Measurements from ENCODE around the gene AGPAT1.
A peak's percentile ranks its signal among the peaks of the same experiment; 100 is the strongest.
"Not testable (repeated sequence)": the region's sequence is repeated elsewhere in the genome, so short reads cannot be mapped to it uniquely, and the experiment has no call there.

The AGPAT1 gene, protein sequence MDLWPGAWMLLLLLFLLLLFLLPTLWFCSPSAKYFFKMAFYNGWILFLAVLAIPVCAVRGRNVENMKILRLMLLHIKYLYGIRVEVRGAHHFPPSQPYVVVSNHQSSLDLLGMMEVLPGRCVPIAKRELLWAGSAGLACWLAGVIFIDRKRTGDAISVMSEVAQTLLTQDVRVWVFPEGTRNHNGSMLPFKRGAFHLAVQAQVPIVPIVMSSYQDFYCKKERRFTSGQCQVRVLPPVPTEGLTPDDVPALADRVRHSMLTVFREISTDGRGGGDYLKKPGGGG

DNA sequence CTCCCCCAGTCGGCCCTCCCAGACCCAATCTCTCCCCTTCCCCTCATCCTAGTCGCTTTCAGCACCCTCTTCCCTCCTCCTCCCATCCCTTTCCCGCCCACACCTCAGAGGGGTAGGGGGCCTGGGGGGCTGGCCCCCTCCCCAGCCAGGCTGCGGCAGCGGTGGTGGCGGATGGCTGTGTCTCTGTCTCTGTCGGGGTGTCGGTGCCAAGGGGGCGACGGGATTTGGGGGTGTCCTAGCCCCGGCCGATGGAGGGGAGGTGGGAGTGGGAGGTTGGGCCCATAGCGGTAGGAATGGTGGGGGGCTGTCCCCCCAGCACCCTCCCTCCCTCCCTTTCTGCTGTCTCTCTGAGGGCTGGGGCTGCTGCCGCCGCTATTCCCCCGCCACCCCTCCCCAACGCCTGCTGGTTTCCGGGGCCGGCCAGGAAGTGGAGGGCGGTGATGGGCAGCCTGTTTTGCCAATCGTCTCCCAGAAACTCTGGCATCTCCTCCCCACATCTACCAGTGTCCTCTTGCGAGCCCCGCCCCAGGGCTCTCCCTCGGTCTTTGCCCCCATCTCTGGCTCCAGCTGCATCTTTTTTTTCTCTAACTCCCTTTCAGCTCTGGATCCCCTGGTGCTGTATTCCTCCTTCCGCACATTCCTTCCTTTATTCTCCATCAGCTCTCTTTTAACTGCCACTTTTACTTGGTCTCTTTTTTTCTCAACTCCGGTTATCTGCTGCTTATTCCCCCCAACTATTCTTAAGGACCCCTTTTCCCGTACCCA lies at the start of gene AGPAT1:
Gene AGPAT1, minus strand, starts transcription at position 374 of the 765 bp plus-strand sequence. CDS start 4,588 bp downstream, outside the sequence.
- DNase-seq (ENCODE audit: low spot score), result peak; percentile 93

DNA sequence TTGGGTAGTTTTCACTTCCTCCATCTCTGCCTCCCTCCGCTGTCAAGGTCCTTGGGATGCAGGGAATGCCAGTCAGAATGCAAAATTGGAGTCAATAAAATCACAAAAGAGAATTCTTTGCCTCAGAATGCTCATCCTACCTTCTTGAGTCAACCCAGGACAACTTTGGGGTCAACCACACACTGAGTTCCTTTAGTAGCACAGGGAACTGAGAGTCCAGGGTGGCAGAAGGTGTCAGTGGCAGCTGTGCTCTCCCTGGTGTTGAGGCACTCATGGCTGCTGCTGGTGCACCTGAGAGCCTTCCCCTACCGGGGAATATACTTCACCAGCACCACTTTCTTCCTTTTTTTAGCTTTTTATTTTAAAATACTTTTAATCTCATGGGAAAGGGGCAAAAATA lies 48.8 kb upstream of the AGPAT1 start:
- DNase-seq (ENCODE audit: low spot score), result no peak

DNA sequence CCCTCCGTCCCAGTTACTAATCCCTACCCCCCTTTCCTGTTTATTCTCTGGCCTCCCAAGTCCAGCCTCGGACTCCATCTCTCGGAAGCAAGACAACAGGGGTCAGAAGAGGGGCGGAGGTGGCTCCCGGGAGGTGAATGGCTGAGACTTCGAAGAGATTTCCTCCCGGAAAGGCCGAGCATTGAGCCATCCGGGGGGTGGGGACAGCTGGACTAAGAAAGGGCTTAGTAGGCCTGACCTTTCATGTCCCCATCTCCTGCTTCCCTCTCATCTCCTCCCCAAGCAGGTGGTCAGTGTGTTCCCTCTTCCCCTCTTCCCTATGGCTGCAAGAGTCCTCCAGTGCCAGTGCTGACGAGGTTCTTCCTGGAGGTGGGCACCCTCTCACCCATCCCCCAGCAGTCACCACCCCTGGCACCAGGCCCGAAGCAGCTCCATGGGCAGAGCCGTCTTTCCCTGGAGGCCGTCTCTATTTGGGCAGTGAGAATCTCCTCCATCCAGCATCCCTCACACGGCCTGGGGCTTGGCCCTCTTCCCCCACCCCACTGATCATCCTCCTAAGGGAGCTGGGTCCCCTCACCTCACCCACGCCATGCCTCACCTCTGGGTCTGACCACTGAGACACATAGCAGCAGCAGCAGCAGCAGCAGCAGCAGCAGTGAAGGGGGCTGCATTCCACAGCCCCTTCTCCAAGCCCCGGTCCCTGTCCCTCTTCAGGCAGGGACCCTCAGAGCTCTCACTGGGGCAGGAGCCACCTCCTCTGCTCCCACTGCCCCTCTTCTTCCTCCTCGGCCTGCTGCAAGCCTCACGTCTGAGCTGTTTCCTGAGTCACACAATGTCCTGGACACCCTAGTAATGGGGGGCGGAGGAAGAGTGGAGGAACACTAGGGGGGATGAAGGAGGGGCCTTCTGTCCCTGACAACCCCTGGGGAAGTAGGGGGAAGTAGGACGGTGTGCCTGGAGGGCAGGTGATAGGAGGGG lies 47.7 kb upstream of the AGPAT1 start, which contains the start of gene NOTCH4:
Gene NOTCH4, minus strand, starts transcription at position 810 of the 978 bp plus-strand sequence. Its CDS starts 139 bp downstream, at position 671.
- no peak for DNase-seq (ENCODE audit: low spot score)

DNA sequence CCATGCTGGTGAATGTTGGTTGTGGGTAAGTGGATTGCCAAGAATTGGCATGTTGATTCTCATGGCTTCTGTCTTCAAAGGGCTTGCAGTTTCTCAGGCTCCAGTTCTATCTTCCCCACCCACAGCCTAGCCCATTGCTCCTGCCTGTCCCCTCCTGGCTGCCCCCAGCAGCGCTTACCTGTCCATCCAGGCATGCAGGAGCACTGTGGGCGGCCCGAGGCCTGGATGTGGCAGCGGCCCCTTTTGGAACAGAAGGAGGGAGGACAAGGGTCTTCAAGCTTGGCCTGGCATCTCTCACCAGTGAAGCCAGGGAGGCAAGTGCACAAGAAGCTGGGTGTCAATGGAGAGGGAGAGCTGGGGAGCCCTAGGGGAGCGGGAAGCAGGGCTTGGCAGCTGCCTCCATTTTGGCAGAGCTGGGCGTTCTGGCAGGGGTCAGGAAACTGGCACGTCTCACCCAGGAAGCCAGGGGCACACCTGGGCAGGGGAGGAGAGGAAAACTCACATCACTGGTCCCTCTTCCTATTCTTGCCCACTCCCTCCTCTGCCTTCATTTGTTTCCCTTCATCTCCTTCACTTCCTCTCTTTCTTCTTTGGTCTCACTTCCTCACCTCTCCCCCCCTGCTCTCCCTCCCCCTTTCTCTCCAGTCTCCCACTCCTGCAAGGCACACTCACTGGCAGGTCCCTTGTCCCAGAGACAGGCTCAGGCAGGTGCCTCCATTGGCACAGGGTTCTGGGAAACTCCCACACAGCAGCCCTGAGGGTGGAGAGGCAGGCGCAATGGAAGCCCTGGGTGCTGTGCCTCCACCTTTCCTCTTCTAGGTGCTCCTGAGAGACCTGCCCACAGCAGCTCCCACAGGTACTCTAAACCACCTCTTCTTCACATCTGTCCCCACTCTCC lies 46.7 kb upstream of the AGPAT1 start:
- DNase-seq (ENCODE audit: low spot score), result no peak

DNA sequence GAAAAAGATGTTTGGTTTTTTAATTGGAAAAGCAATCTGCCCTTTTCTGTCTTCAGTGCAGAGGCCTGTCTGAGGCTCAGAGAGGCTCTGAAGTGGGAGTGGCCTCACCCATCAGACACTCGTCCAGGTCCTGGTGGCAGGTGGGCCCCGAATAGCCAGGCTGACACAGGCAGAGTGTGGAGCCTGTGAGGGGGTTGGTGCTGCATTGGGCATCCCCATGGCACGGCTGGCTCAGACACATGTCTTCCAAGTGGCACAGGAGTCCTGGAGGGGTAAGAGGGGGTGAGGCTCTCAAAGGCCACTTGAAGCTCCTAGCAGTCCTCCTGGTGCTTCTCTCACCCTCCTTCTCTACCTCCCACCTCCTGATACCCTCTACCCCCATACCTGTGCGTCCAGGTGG lies 44.1 kb upstream of the AGPAT1 start:
- no peak for DNase-seq (ENCODE audit: low spot score)

DNA sequence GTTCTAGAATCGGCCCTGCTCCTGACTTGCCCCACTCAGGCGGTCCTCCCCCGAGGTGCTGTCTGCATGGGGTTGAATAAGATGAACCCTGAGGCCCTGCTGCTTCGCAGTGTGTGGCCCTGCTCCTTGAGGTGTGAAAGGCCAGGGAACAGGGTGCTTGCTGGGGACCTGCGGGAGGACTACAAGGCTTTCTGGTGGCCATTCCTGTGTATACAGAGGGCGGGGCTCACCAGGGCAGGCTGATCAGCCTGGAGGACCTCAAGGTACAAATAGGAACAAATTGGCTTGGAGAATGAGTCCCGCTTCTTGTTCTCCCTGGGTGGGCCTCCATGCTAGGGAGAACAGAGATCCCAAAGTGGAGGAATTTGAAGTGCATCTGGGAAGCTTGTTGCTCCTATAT lies 42.3 kb upstream of the AGPAT1 start:
- no peak for DNase-seq (ENCODE audit: low spot score)

DNA sequence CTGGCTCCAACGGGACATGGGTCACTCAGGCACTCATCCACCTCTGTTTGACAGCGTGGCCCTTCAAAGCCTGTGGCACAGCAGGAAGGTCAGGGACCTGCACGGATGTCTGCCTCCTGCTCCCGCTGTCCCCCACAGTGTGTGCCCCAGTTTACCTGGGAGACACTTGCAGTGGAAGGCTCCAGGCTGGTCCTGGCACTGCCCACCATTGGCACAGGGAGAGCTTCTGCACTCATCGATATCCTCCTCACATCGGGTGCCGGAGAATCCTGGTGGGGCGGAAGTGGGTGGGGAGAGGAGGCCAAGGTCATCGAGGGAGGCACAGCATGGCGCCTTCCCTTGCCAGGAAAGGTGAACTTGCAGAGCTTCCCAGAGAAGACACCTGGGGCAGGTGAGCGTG lies 41.1 kb upstream of the AGPAT1 start:
- DNase-seq (ENCODE audit: low spot score), result no peak

DNA sequence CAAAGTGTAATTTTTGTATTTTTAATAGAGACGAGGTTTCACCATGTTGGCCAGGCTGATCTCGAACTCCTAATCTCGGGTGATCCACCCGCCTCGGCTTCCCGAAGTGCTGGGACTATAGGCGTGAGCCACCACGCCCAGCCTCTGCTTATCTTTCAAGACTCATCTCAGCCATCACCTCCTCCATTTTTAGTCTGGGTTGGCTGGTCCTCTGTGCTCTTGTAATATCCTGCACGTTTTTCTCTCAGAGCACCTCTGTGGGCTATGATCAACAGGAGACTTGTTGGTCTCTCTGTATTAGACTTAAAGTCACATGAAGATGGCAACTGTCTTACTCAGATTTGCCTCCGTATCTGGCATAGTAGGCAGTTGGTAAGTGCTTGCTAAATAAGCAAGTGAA lies 40.4 kb upstream of the AGPAT1 start:
- DNase-seq (ENCODE audit: low spot score), result no peak

DNA sequence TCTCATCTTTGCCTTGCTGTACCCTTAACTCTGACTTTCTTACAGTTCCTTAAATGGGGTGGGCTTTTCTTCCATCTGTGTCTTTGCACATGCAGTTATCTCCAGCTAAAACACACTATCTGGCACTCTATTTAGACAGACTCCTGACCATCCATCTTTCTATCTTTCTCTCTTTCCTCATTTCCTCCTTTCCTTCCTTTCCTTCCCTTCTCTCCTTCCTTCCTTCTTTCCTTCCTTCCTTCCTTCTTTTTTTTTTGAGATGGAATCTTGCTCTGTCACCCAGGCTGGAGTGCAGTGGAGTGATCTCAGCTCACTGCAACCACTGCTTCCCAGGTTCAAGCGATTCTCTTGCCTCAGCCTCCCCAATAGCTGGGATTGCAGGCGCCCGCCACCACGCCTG lies 39.7 kb upstream of the AGPAT1 start:
- DNase-seq (ENCODE audit: low spot score), result no peak

DNA sequence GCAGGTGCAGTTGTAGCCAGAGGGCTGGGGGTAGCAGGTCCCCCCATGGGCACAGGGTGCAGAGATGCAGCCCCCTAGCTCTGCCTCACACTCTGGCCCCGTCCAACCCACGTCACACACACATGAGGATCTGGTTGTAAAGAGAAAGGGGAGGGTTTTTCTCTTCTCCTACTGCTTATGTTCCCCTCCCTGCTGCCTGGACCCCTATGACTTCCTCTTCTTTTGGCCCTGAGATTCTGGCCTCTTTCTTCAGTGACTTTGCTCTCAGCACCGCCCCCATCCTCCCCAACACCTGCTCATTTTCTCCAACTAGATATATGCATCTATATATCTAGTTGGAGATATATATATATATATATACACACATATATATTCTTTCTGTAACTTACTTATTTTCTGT lies 38.2 kb upstream of the AGPAT1 start:
- no peak for DNase-seq (ENCODE audit: low spot score)

DNA sequence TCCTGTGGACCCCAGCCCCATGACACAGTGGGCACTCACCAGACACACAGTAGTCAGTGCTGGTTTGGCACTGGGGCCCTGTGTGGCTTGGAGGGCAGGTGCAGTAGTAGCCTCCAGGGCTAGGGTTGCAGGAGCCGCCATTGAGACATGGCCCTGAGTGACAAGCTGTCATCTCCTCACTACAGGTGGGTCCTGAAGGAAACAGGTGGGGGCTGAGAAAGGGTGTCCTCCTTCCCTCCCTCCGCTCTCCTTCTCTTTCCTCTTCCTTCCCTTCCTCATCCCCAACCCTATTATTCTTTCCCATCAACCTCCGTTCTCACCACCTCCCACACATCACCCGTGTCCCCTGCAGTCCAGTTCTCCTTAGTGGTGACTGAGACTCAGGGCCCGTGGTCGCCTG lies 37.8 kb upstream of the AGPAT1 start:
- no peak for DNase-seq (ENCODE audit: low spot score)

DNA sequence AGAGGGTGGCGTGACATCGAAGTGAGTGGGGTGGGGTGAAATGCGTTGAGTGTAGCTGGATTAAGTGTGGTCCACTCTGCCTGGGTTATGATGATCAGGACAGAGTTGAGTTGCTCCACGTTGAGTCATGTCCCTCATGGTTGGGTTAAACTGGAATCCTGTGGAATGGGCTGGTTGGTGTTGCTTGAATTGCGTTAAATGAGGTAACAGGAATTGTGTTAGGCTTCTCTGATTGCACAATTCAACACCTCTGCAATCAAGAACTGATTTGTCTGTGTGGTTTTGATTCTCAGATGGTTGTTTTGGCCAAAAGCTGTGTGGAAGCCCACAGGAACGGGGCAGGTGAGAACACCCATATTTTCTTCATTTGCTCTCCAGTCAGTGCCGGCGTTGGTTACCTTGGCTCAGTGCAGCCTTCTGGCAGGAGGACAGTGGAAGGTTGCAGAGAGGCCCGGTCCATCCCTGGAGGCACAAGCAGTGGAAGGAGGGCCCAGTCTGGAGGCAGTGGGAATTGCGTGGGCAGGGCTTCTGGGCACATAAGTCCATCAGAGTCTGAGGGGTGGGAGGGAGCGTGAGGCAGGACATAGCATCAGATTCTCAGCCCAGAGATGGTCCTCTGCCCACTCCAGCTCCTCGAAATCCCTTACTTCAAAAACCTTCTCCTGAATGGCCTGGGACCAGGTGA lies 36.3 kb upstream of the AGPAT1 start:
- no peak for DNase-seq (ENCODE audit: low spot score)

DNA sequence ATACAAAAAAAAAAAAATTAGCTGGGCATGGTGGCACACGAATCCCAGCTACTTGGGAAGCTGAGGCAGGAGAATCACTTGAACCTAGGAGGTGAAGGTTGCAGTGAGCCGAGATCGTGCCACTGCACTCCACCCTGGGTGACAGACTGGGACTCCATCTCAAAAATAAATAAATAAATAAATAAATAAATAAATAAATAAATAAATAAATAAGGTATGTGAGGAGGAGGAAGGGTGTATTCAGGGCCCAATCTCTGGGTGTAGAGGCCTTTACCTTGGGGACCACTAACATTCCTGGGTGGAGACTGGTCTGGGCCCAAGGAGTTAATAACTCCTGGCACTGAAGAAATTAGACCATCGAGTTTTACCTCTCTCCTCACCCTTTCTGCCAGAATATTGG lies 35.5 kb upstream of the AGPAT1 start:
- DNase-seq (ENCODE audit: low spot score), result not testable (repeated sequence)

DNA sequence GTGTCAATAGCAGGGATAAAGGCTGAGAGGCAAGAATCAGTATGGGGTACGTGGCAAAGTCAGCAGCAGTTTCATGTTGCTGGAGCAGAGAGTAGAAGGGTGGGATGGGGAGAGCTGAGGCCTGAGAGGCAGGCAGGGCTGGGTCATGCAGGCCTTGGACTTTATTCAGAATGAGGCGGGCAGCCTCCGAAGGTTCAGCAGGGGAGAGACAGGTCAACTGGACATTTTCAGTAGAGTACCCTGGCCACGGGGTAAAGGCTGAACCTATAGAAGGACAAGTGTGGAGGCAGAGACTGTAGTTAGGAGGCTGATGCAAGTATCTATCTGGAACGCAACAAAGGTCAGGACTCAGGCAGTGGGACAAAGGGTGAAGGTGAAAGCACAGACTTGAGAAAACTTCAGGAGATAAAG lies 34.3 kb upstream of the AGPAT1 start:
- DNase-seq (ENCODE audit: low spot score), result no peak

DNA sequence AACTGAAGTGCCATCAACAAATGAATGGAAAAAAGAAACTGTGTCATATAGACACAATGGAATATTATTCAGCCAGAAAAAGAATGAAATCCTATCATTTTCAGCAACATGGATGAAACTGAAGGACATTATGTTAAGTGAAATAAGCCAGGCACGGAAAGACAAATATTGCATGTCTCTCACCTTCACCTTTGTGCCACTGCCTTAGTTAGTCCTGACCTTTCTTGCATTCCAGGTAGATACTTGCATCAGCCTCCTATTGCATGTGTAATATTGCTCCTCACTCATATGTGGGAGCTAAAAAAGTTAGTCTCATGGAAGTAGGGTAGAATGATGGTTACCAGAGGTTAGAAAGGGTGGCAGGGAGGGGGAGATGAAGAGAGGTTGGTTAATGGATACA lies 33.1 kb upstream of the AGPAT1 start:
- no peak for DNase-seq (ENCODE audit: low spot score)

DNA sequence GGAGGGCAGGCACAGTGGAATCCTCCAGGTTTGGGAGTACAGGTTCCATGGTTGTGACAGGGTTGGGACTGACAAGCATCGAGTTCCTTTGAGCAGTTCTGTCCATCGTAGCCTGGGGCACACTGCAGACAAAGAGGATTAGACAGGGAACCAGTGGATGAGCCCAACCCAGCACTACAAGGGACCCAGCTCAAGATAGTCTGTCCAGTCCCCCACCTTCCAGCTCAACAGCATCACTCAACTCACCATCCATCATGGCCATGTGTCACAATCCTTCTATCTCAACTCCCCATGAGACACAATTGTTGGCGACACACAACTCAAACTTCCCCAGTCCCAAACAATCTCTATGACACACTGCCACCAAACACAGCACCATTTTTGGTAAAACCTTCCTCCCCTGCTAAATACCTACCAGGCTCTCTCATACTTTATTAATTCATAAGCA lies 28.4 kb upstream of the AGPAT1 start:
- no peak for DNase-seq (ENCODE audit: low spot score)

DNA sequence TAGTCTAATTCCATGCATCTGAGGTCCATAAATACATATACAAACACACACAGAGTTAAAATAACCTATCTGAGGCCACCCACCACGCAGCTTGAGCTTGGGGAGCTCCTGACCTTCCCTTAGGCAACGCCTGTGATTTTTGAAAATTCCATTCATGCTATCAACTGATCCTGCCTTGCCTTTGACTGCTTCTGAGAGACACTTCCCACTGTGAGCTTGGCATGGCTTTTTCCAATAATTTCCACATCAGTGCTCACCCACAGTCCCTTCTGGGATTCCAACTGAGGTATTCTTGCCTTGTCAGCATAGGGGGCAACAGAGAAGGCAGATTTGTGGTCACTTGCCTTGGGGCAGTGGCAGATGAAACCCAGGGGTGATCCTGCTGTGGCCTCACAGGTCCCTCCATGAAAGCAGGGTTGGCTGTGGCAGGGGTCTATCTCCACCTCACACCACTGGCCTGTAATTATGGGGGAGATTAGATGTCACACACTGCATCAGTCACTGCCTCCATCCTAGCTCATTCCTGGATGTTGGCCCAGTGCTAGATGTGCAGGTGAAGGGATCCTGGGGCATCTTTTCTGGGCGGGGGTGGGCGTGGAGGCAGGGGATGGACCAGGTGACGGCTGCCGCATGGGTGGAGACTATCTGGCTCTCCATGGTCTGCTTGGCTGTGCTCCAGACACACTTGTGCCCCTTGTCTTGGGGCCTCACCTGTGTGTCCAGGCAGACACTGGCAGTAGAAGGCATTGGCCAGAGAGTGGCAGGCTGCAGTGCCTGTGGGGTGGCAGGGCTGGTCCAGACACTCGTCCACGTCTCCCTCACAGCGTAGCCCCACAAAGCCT lies 27.8 kb upstream of the AGPAT1 start:
- DNase-seq (ENCODE audit: low spot score), result no peak

DNA sequence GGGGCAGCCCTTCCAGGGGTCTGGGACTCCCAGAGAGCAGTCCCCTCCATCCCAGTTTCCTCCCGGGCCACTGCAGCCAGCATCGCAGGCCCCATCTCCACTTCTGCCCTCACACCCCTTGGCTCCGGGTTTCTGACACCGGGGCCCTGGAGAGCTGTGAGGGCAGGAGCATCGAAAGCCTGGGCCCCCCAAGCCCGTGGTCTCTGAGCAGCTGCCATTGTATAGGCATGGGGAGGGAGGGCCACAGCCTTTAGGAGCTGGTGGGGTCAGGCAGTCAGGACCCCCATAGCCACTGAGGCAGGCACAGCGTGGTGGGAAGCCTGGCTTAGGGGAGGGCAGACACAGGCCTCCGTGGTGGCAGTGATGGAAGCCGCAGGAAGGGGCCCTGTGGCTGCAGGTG lies 26.3 kb upstream of the AGPAT1 start:
- DNase-seq (ENCODE audit: low spot score), result no peak

DNA sequence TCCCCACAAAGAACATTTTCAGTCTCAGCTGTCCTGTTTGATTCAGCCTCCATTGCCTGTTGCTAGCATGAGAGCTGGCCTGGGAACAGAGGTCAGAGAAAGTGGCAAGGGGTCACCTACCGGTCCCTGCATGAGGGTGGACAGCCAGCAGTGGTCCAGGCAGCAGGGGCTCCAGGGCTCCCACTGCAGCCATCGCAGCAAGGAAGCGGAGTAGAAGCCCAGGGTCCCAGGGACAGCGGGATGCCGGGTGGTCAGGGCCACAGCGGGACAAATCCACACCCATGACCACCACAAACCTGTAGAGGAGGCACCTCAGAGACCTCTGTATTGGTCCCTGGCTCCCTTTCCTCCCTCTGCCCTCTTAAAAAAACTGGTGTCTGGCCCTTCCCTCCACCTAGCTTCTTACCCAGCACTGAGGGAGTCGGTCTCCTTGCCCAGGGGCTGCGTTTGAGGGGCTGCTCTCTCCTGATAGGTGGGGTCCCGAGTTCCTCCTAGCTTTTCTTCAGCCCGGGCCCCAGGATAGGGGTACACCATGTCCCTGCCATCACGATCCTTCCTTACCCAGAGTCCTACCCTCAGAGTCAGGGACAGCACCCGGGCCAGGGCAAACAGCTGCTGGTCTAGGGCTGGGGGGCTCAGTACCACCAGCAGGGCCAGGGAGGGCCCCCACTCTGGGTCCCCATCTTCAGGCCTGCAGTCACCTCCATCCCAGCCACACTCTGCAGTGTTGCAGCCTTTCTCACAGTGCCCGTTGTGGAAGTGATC lies 25.0 kb upstream of the AGPAT1 start:
- DNase-seq (ENCODE audit: low spot score), result no peak

Data from iPS-NIHi11 (cell line).